Neural progenitor cell (in vitro differentiated cells): ENCODE measurements around the gene CES2.

ENCODE experiments used
- EZH2 ChIP-seq: fragments of 200-600 bp; sonication (generic); IDR thresholded peaks from 2 replicates; pipeline ENCODE4 v1.6.1; 2017; ENCODE audit warnings: antibody characterized with exemption, mild to moderate bottlenecking, moderate library complexity
- TF ChIP-seq, protein P1 (sequence below): fragments of 200-600 bp; sonication (generic); IDR thresholded peaks from 2 replicates; pipeline ENCODE4 v1.5.1; 2017; ENCODE audit warnings: antibody characterized with exemption, mild to moderate bottlenecking

DNA sequence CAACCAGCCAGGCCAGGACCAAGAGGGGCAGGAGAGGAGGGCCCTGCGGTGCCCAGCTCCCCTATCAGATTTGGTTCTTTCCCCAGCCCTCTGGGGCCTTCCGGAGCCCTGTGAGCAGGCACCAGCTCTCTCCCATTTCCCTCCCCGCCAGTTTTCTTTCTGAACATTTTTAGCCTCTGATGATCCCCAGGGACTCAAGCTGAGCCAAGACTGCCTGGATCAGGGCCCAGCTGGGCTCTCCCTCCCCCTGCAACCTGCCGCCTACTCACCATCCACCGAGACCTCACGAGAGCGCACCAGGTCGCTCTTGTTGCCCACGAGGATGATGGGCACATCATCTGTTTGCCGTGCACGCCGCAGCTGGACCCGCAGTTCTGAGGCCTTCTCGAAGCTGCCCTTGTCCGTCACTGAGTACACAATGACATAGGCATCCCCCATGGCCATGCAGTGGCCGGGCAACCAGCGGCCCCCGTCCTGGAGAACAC lies 12.0 kb upstream of the CES2 start:
- TF ChIP-seq, protein P1, sequence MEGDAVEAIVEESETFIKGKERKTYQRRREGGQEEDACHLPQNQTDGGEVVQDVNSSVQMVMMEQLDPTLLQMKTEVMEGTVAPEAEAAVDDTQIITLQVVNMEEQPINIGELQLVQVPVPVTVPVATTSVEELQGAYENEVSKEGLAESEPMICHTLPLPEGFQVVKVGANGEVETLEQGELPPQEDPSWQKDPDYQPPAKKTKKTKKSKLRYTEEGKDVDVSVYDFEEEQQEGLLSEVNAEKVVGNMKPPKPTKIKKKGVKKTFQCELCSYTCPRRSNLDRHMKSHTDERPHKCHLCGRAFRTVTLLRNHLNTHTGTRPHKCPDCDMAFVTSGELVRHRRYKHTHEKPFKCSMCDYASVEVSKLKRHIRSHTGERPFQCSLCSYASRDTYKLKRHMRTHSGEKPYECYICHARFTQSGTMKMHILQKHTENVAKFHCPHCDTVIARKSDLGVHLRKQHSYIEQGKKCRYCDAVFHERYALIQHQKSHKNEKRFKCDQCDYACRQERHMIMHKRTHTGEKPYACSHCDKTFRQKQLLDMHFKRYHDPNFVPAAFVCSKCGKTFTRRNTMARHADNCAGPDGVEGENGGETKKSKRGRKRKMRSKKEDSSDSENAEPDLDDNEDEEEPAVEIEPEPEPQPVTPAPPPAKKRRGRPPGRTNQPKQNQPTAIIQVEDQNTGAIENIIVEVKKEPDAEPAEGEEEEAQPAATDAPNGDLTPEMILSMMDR = no peak
- no peak for TF ChIP-seq EZH2
